ENCODE measurements around the gene CCDC148. TPM values are rescaled to one million over a fixed set of nuclear protein-coding genes. Genes with fewer than 3 reads are reported as not detected.

CCDC148 gene
- 0.60 and 0.63 TPM in 2 replicates for total RNA-seq

DNA sequence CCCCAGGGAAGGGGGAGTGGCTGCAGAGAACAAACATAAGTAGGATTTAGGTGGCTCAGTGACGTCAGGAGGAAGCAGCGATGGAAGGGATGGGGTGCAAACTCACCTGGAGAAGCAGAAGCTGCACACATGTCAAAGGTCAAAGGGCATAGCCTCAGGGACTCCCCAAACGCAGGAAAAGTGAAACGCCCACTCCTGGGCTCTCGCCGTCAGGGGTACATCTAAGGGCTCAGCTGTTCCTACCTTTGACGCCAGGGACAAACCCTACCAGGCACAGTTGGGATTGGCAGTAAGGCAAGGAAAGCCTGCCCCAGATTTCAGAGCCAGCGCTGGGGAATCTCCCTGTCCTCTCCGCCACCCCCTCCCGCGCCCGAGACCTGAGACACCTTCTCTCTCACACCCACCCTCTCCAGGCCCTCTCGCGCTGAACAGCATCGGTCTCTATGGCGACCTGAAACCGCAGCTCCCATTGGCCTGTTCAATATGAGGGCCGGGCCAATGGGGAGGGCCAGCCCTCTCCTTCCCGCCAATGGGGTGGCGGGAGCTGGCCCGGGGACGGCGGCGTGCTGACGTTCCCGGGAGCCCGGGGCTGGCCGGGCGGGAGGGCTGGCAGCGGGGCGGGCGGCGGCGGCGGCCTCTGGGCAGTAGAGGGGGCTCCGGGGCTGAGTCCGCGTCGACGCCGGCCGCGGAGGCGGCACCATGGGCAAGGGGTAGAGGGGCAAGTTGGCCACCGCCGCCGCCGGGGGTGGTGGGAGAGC, at the start of gene CCDC148, which contains the start of gene PKP4:
Gene CCDC148 (minus strand): TSS at position 445 of the 758 bp plus-strand sequence. CDS start 314 bp downstream, at position 131.
Gene PKP4 (plus strand): TSS at position 644 of the 758 bp plus-strand sequence. CDS start 76,233 bp downstream, outside the sequence.

Other genes starting within 250 kb of the CCDC148 start
- gene PKP4, start 199 bp upstream of the CCDC148 start, total RNA-seq: 14.1 and 16.1 TPM in 2 replicates

Measured in bronchial smooth muscle cell (primary cell).